Rectal smooth muscle tissue (tissue), 1 donor: Measurements from ENCODE around the gene NAGPA.

Source experiments
- H3K27ac ChIP-seq: one replicate; pipeline ENCODE4 v1.7.0; 2013; ENCODE audit warnings: low read depth, low read length, inconsistent platforms
- H3K27me3 ChIP-seq: one replicate; pipeline ENCODE4 v1.7.0; 2013; ENCODE audit warnings: low read length; ENCODE audit not compliant: control insufficient read depth, insufficient read depth
- H3K36me3 ChIP-seq: one replicate; pipeline ENCODE4 v1.7.0; 2013; ENCODE audit warnings: low read length; ENCODE audit not compliant: control insufficient read depth, insufficient read depth
- H3K4me1 ChIP-seq: one replicate; pipeline ENCODE4 v1.7.0; 2013; ENCODE audit warnings: low read length; ENCODE audit not compliant: control insufficient read depth, insufficient read depth
- H3K4me3 ChIP-seq: one replicate; pipeline ENCODE4 v1.7.0; 2013; ENCODE audit warnings: low read length
- H3K9ac ChIP-seq: one replicate; pipeline ENCODE4 v1.7.0; 2013; ENCODE audit warnings: low read length

The NAGPA gene

DNA sequence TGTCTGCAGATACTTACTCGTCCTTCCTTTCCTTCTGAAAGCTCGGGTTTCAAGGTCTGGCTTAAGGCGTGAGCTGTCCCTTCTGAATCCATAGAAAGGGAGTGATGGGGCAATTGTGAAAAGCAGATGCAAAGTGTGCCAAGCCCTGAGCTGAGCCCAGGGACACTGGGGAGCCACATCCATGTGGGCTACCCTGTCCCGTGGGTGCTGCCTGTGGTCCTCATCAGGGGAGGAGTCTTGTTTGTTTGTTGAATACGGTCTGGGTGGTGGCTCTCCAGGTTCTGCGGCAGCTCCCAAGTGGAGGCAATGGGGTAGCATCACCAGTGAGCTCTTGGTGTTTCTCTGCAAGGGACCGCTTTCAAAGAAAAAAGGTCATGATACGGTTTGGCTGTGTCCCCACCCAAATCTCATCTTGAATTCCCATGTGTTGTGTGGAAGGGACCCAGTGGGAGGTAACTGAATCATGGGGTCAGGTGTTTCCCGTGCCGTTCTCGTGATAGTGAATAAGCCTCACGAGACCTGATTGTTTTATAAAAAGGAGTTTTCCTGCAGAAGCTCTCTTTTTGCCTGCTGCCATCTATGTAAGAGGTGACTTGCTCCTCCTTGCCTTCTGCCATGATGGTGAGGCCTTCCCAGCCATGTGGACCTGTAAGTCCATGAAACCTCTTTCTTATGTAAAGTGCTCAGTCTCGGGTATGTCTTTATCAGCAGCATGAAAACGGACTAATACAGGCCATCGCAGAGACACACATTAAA, 36.9 kb upstream of the NAGPA start:
- H3K36me3 ChIP-seq: peaks cover 4% of the 10 kb centered on the region
- peak overlapping the region; percentile 70 for H3K27ac ChIP-seq
- H3K27me3 ChIP-seq: no peaks in the 10 kb centered on the region
- no peak overlapping the region for H3K9ac ChIP-seq
- H3K4me3 ChIP-seq: no peak overlapping the region
- peaks cover 3% of the 10 kb centered on the region for H3K4me1 ChIP-seq

DNA sequence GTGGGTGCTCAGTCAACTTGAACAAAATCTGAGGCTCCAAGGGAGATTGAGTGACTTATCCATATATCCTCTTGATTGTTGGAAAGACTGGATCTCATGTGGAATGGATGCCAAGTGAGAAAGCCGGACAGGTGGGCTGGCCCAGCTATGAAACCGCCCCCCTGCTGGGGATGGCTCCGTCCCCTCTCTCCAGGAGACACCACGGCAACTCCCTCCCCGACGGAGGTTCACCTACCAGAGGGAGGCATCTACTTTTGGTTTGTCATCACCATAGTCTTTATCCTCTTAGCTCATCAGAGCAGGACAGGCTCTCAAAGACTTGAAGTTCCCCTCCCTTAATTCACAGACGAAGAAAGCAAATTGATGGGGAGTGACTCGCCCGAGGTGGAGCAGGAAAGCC, 36.1 kb upstream of the NAGPA start:
- Histone ChIP-seq H3K27ac (no peak overlapping the region), H3K9ac (no peak overlapping the region), H3K4me3 (no peak overlapping the region), H3K36me3 (no peaks in the 10 kb centered on the region), H3K27me3 (peaks cover 2% of the 10 kb centered on the region), H3K4me1 (peaks cover 3% of the 10 kb centered on the region)

- Histone ChIP-seq H3K27me3 (peaks cover 2% of the 10 kb centered on the region), H3K27ac (no peak overlapping the region), H3K36me3 (no peaks in the 10 kb centered on the region), H3K4me3 (no peak overlapping the region), H3K4me1 (peaks cover 3% of the 10 kb centered on the region), H3K9ac (no peak overlapping the region)
These were observed 35.3 kb upstream of the NAGPA start for GRCh38 chr16:5069048-5069447.

GRCh38 chr16:5066511-5066910, 32.8 kb upstream of the NAGPA start:
- Histone ChIP-seq H3K36me3 (no peaks in the 10 kb centered on the region), H3K27ac (no peak overlapping the region), H3K27me3 (peaks cover 2% of the 10 kb centered on the region), H3K4me3 (no peak overlapping the region), H3K9ac (no peak overlapping the region), H3K4me1 (peaks cover 3% of the 10 kb centered on the region)

GRCh38 chr16:5065813-5066212, 32.1 kb upstream of the NAGPA start, which contains the start of gene C16orf89:
Gene C16orf89, minus strand, starts transcription at chr16:5065956. Its CDS starts 48 bp downstream, at chr16:5065908.
- H3K9ac ChIP-seq: no peak within 1 kb of the TSS
- H3K4me1 ChIP-seq: no peaks in the 10 kb centered on the region
- peaks cover 2% of the 10 kb centered on the region for H3K27me3 ChIP-seq
- no peaks in the 10 kb centered on the region for H3K36me3 ChIP-seq
- no peak within 1 kb of the TSS for H3K27ac ChIP-seq
- H3K4me3 ChIP-seq: peak within 1 kb of the TSS; percentile 17

- peaks cover 2% of the 10 kb centered on the region for H3K27me3 ChIP-seq
- no peaks in the 10 kb centered on the region for H3K36me3 ChIP-seq
- no peaks in the 10 kb centered on the region for H3K4me1 ChIP-seq
- peak overlapping the region; percentile 17 for H3K4me3 ChIP-seq
- no peak overlapping the region for H3K9ac ChIP-seq
- H3K27ac ChIP-seq: no peak overlapping the region
These were observed 31.6 kb upstream of the NAGPA start for GRCh38 chr16:5065326-5065725.

- no peak overlapping the region for H3K27ac ChIP-seq
These were observed 31.2 kb upstream of the NAGPA start for GRCh38 chr16:5064915-5065314.

GRCh38 chr16:5062790-5063765, 29.3 kb upstream of the NAGPA start:
- Histone ChIP-seq H3K4me3 (no peak overlapping the region), H3K27ac (no peak overlapping the region), H3K36me3 (no peaks in the 10 kb centered on the region), H3K4me1 (no peaks in the 10 kb centered on the region), H3K9ac (no peak overlapping the region), H3K27me3 (peaks cover 2% of the 10 kb centered on the region)

More at GRCh38 chr16:5064915-5065314, 31.2 kb upstream of the NAGPA start:
- Histone ChIP-seq H3K36me3 (no peaks in the 10 kb centered on the region), H3K4me3 (peak overlapping the region; percentile 17), H3K27me3 (peaks cover 2% of the 10 kb centered on the region), H3K9ac (no peak overlapping the region), H3K4me1 (no peaks in the 10 kb centered on the region)

GRCh38 chr16:5062051-5062450, 28.3 kb upstream of the NAGPA start:
- Histone ChIP-seq H3K36me3 (no peaks in the 10 kb centered on the region), H3K27ac (no peak overlapping the region), H3K4me1 (no peaks in the 10 kb centered on the region), H3K9ac (no peak overlapping the region), H3K4me3 (no peak overlapping the region), H3K27me3 (peaks cover 2% of the 10 kb centered on the region)

DNA sequence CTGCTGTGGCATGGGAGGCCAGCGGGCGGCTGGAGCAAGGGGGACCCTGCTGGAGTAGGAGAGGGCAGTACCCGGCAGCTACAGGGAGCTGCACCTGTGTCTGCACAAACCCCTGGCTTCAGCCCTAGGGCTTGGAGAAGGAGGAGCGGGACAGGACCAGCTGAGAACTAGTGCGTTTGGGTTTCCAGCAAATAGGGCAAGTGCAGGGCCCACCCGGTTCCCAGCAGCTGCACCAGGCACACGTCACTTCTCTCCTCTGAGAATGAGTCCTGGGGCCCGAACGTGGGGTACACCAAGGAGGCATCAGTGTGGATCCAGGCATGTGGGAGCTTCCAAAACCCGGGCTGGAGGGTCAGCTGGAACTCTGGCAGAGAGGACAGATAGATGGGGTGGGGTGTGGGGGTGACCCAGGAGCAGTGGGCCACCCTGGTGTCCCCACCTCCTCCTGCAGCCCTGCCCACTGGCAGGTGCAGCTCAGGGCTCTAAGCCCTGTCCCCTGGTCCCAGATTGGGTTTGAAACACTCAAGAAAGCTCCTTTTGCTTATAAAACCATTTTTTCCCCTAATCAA, 26.4 kb upstream of the NAGPA start:
- no peaks in the 10 kb centered on the region for H3K4me1 ChIP-seq
- H3K27ac ChIP-seq: no peak overlapping the region
- no peak overlapping the region for H3K9ac ChIP-seq
- H3K4me3 ChIP-seq: no peak overlapping the region
- H3K36me3 ChIP-seq: no peaks in the 10 kb centered on the region
- peaks cover 2% of the 10 kb centered on the region for H3K27me3 ChIP-seq

DNA sequence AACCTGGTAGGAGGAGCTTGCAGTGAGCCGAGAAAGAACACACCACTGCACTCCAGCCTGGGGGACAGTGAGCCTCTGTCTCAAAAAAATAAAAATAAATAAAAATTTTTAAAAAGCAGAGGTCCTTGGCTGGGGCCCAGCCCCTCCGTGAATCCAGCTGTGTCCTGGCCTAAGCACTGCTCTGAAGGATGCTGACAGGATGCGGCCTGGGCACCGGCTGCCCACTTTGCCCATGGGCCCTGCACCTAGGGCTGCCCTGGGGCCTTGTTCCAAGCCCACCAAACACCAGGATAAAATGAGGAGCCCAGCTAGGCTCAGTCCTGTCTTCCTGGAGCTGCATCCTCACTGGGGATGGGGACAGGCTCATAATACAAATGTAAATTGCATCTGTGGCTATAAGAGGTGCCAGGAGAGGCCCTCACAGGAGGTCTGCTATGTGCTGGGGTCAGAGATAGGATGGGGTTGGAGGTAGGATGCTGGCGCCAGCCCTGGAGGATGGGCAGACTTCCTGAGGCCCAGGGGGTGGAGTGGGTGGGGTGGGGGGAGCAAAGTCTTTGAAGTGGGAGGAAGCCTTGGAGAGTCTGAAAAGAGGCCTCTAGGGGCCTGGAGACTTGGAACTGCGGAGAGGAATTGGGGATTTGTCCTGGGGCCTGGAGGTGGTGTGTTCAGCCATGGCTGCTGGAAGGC, 25.8 kb upstream of the NAGPA start:
- no peak overlapping the region for H3K9ac ChIP-seq
- no peaks in the 10 kb centered on the region for H3K27me3 ChIP-seq
- no peak overlapping the region for H3K4me3 ChIP-seq
- H3K36me3 ChIP-seq: no peaks in the 10 kb centered on the region
- no peak overlapping the region for H3K27ac ChIP-seq
- no peaks in the 10 kb centered on the region for H3K4me1 ChIP-seq

DNA sequence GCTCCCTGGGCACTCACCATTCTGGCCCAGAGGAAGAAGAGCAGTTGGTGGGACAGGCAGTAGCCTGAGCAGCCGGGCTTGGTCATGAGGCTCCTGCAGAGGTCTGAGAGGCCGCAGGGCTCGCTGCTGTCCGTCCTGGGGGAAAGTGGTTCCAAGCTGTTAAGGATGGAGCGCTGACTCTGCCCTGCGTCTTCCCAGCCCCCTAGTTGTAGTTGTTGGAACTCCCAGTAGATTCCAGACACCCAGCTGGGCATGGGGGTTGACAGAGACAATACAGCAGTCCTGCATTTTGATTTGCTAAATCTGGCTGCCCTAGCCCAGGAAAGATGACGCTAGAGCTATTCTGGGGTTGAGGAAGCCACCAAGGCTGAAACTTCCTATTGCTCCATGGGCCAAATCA, 24.7 kb upstream of the NAGPA start:
- Histone ChIP-seq H3K27me3 (no peaks in the 10 kb centered on the region), H3K36me3 (no peaks in the 10 kb centered on the region), H3K9ac (no peak overlapping the region), H3K27ac (no peak overlapping the region), H3K4me1 (no peaks in the 10 kb centered on the region), H3K4me3 (no peak overlapping the region)
